ENCODE data around the gene AGRP. TPM values are rescaled to one million over a fixed set of nuclear protein-coding genes. Genes with fewer than 3 reads are reported as not detected.

AGRP gene
- total RNA-seq, 1 donor, result not detected

DNA sequence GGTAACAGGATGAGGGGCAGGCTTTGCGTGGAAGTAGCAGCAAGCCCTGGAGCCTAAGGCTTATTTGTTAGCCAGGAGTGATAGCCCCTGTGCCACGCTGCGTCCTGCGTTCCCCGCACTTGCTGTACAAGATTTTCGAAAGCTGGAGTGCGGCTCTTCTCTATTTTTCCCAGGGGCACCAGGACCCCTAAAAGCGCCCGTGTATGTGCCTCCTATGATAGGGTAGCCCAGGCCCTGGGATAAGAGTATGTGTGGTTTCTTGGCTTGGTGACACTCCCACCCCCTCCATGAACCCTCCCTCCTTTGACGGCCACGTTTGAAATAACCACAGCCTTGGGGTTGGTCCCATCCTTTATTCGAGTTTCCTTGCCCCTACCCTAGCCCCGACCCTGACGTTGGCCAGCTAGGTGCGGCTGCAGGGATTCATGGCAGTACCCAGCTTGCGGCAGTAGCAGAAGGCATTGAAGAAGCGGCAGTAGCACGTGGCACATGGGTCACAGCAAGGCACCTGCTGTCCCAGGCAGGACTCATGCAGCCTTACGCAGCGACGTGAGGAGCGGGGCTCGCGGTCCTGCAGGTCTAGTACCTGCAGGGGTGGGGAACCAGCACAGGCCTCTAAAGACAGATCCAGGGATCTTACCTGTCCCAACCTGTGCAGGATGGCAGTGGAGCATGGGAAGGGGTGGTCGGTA is 968 bp downstream of the AGRP start:
- peak overlapping the region; percentile 99 for H3K4me3 ChIP-seq (ENCODE audit: low read depth, low read length)
- DNase-seq (ENCODE audit: low read depth), result no peak
- TF ChIP-seq, protein P1, sequence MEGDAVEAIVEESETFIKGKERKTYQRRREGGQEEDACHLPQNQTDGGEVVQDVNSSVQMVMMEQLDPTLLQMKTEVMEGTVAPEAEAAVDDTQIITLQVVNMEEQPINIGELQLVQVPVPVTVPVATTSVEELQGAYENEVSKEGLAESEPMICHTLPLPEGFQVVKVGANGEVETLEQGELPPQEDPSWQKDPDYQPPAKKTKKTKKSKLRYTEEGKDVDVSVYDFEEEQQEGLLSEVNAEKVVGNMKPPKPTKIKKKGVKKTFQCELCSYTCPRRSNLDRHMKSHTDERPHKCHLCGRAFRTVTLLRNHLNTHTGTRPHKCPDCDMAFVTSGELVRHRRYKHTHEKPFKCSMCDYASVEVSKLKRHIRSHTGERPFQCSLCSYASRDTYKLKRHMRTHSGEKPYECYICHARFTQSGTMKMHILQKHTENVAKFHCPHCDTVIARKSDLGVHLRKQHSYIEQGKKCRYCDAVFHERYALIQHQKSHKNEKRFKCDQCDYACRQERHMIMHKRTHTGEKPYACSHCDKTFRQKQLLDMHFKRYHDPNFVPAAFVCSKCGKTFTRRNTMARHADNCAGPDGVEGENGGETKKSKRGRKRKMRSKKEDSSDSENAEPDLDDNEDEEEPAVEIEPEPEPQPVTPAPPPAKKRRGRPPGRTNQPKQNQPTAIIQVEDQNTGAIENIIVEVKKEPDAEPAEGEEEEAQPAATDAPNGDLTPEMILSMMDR (IDR thresholded peaks at IDR 0.05; ENCODE audit: insufficient read depth, low read depth, low read length), result no peak

DNA sequence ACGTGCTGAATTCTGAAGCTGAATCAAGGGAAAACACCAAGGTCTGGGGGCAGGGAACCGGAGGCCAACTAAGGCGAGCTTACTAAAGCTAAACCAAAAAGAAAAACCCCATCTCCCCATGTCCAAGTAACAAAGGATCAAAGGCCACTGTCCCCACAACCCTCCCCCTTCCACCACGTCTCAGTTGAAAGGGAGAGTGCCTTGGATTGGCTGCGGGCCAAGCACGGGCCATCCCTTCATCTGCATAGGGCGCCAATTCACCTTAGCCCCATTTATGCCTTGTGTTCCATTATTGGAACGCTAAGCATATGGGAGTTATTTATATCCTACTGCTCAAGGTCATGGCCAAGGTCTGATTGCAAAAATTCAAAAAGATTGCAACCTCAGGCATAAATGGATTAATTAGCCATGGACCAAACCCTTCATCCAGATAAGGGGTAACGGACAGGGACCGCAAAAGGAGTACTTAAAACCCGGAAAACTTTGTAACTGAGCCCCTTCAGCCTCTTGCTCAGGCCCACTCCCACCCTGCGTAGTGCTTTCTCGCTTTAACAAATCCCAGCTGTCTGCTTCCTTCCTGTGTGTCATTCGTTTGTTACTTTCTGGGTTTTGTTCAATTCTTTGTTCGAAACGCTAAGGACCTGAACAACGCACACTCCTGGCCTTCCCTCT is 1.6 kb downstream of the AGRP start:
- peak overlapping the region; percentile 99 for H3K4me3 ChIP-seq (ENCODE audit: low read depth, low read length)
- TF ChIP-seq, protein P1 (IDR thresholded peaks at IDR 0.05; ENCODE audit: insufficient read depth, low read depth, low read length), result no peak
- no peak for DNase-seq (ENCODE audit: low read depth)

DNA sequence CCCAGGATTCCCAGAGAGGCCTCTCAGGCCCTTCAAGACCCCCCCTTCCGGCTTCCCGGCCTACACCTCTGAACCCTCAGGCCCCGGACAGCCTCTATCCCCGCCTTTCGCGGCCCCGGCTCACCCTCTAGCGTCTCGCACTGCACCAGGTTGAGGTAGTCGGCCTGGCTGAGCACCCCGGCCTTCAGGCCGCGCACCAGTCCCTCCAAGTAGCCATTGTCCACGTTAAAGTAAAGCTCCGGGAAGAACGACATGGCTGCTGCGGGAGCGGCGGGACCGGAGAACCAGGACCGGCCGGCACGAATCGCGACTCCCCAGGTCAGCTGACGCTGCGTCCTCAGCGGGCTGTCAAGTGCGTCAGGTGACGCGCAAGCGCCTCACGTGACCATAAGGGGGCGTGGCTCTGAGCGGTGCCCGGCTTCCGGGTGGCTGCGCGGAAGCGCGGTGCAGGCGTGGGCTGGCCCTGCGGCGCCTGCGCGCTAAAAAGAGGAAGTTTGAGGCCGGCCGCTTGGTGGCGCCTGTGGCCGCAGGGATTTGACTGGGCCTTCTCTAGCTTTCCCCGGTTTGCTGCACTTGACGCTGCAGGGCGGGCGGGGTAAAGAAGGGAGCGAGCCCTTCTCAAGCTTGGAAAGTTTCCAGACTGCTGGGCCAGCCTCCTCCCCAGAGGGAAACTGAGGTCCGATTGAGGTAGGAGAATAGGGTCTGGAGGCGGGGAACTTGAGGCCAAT is 2.4 kb downstream of the AGRP start, which contains the start of gene ATP6V0D1:
ATP6V0D1 (minus strand) TSS at position 325 of the 728 bp plus-strand sequence; CDS start at position 254, 71 bp downstream.
- H3K4me3 ChIP-seq (ENCODE audit: low read depth, low read length), result peak within 1 kb of the TSS; percentile 99
- TF ChIP-seq, protein P1 (IDR thresholded peaks at IDR 0.05; ENCODE audit: insufficient read depth, low read depth, low read length), result peak; percentile 84
- DNase-seq (ENCODE audit: low read depth), result peak; percentile 98

DNA sequence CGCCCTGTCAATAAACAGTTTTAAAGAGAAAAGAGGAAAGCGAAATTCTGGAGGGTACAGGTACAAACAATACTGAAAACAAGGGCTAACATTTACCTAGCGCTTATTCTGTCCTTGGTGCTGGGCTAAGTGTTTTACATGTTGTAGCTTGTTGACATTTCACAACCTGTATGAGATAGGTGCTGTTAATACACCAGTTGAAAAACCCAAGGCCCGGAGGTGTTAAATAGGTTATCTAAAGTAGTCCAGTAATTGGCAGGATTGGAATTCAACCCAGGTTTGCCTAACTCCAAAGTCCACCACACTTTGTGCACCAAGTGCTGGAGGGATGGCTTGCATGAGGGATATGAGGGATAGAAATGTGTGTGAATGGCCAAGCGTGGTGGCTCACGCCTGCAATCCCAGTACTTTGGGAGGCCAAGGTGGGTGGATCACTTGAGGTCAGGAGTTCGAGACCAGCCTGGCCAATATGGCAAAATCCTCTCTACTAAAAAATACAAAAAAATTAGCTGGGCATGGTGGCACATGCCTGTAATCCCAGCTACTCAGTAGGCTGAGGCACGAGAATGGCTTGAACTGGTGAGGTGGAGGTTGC is 5.3 kb downstream of the AGRP start:
- TF ChIP-seq, protein P1 (IDR thresholded peaks at IDR 0.05; ENCODE audit: insufficient read depth, low read depth, low read length), result no peak
- no peak overlapping the region for H3K4me3 ChIP-seq (ENCODE audit: low read depth, low read length)
- DNase-seq (ENCODE audit: low read depth), result no peak

DNA sequence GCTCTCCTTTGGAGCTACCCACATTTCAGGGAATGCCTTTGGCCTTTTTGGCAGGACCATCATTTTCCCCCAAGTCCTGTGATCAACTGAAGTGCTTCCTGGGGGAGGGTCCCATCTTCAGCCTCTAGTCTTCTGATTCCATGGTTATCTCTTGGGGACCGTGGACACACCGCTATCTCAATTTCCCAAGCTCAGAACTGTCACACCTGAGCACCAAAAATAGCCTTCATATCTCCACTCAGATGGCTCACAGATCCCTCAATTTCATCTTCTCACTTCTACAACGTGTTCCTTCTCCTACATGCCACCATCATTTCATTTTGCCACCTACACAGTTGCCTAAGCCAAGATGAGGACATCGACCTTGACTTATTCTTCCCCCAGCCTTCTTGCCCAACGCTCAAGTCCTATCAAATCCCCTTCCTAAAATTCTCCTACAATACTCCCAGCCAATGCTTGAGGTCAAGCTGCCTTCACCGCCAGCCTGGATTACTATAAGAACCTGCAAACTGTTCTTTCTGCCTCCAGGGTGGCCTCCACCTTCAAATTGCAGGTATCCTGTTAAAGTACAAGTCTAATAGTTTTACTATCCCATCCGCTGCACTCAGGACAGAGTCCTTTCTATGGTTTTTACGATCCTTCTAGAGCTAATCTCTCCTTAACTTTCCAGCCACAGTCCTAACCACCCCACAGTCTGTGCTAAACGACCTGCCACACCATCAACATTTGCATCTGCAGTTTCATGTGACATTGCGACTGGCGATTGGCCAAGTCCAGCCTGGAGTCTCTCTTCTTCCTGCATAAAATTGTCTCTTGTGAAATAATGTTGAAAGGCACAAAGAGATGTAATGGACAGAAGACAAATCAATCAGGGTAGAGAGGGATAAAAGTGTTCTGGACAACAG is 8.5 kb downstream of the AGRP start:
- no peak for DNase-seq (ENCODE audit: low read depth)
- TF ChIP-seq, protein P1 (IDR thresholded peaks at IDR 0.05; ENCODE audit: insufficient read depth, low read depth, low read length), result no peak
- no peak overlapping the region for H3K4me3 ChIP-seq (ENCODE audit: low read depth, low read length)

All from fibroblast of villous mesenchyme (primary cell).